H1 (cell line): ENCODE data around the gene TERB2. TPM values are rescaled to one million over a fixed set of nuclear protein-coding genes. Genes with fewer than 3 reads are reported as not detected.

Experiments
- CTCF ChIA-PET: fragments of 300-600 bp; sonication (Branson Sonifier 250); formaldehyde crosslinking; loops from one replicate; lab custom pipeline; 2021; ENCODE audit not compliant: partially characterized antibody; lab: Charles Lee
- POLR2A ChIA-PET: fragments of 300-600 bp; sonication (Branson Sonifier 250); formaldehyde crosslinking; loops from one replicate; lab custom pipeline; 2021; ENCODE audit warnings: inconsistent platforms; ENCODE audit not compliant: partially characterized antibody; lab: Charles Lee
- DNase-seq, 2 experiments: peaks; one replicate each; pipeline versions ENCODE4 v3.0.0 to v3.0.0-alpha.2; 2010 to 2022; ENCODE audit warnings: low spot score in 2 of 2, low read depth in 1 of 2, mixed read lengths in 1 of 2
- FAIRE-seq: peaks from 2 replicates; lab custom pipeline; 2011; peaks lifted over from hg19 to GRCh38; lab: Jason Lieb, UNC
- H2AFZ ChIP-seq: 2 replicates; pipeline ENCODE4 v1.8.1; 2012; ENCODE audit warnings: low read length, inconsistent platforms
- H2AK5ac ChIP-seq: 2 replicates; pipeline ENCODE4 v1.6.1; 2013; ENCODE audit warnings: low read depth, low read length
- H2BK120ac ChIP-seq: replicated peaks from 2 replicates; pipeline ENCODE3; 2013; ENCODE audit warnings: low read depth, low read length, inconsistent platforms
- H2BK12ac ChIP-seq: 2 replicates; pipeline ENCODE4 v1.6.1; 2013; ENCODE audit warnings: low read depth, low read length
- H2BK15ac ChIP-seq: 2 replicates; pipeline ENCODE4 v1.6.1; 2013; ENCODE audit warnings: low read length
- H2BK20ac ChIP-seq: 2 replicates; pipeline ENCODE4 v1.6.1; 2013; ENCODE audit warnings: low read length
- H2BK5ac ChIP-seq: 2 replicates; pipeline ENCODE4 v1.6.1; 2013; ENCODE audit warnings: low read depth, low read length
- H3K14ac ChIP-seq: 2 replicates; pipeline ENCODE4 v1.6.1; 2013; ENCODE audit warnings: inconsistent platforms; ENCODE audit not compliant: insufficient read length
- H3K18ac ChIP-seq: 2 replicates; pipeline ENCODE4 v1.6.1; 2013; ENCODE audit warnings: low read length; ENCODE audit errors: extremely low read depth
- H3K23ac ChIP-seq: 2 replicates; pipeline ENCODE4 v1.6.1; 2013; ENCODE audit warnings: inconsistent platforms; ENCODE audit not compliant: insufficient read length
- H3K23me2 ChIP-seq: 2 replicates; pipeline ENCODE4 v1.6.1; 2013; ENCODE audit warnings: low read depth, low read length
- H3K27ac ChIP-seq: 2 replicates; pipeline ENCODE4 v1.6.1; 2011; ENCODE audit warnings: low read depth, low read length, inconsistent platforms
- H3K27me3 ChIP-seq, 4 experiments: replicated peaks in 1 of 4; 1 replicate in 1 of 4; 2 replicates in 3 of 4; pipeline versions ENCODE4 v1.6.1 to v1.8.1; 2011 to 2013; ENCODE audit warnings: low read length in 3 of 4, mild to moderate bottlenecking in 3 of 4, inconsistent platforms in 2 of 4, mixed read lengths in 2 of 4, moderate library complexity in 1 of 4; ENCODE audit not compliant: control insufficient read depth in 3 of 4, insufficient read depth in 3 of 4; ENCODE audit errors: extremely low read depth in 1 of 4
- H3K36me3 ChIP-seq, 4 experiments: 2 replicates each; pipeline versions ENCODE4 v1.6.1 to v1.8.1; 2011 to 2013; ENCODE audit warnings: mild to moderate bottlenecking in 4 of 4, low read length in 3 of 4, moderate library complexity in 2 of 4, control low read depth in 1 of 4, inconsistent platforms in 1 of 4; ENCODE audit not compliant: insufficient read depth in 4 of 4, control insufficient read depth in 2 of 4
- H3K4ac ChIP-seq: replicated peaks from 2 replicates; pipeline ENCODE3; 2013; ENCODE audit warnings: low read length, low read depth, mixed read lengths, inconsistent platforms; ENCODE audit not compliant: insufficient read length
- H3K4me1 ChIP-seq, 4 experiments: replicated peaks in 1 of 4; 1 replicate in 1 of 4; 2 replicates in 3 of 4; pipeline versions ENCODE4 v1.6.1 to v1.8.1; 2011 to 2013; ENCODE audit warnings: low read length in 3 of 4, inconsistent platforms in 2 of 4, mixed read lengths in 1 of 4; ENCODE audit not compliant: insufficient read depth in 4 of 4, control insufficient read depth in 3 of 4
- H3K4me2 ChIP-seq, 2 experiments: 2 replicates each; pipeline versions ENCODE4 v1.6.1 to v1.8.1; 2011 to 2013; ENCODE audit warnings: low read depth in 2 of 2, low read length in 2 of 2, control low read depth in 1 of 2, inconsistent platforms in 1 of 2, mild to moderate bottlenecking in 1 of 2; ENCODE audit not compliant: insufficient read depth in 1 of 2
- H3K4me3 ChIP-seq, 4 experiments: fragments of 200-600, 300-600 bp in 1 of 4; sonication (generic), shearing (Covaris generic), sonication (Bioruptor Twin) in 1 of 4; 2 replicates each; pipeline versions ENCODE4 v1.5.1 to v1.8.1; 2011 to 2016; ENCODE audit warnings: low read length in 4 of 4, low read depth in 3 of 4, control low read depth in 2 of 4, inconsistent platforms in 2 of 4, mild to moderate bottlenecking in 2 of 4, mixed read lengths in 1 of 4, moderate library complexity in 1 of 4; ENCODE audit not compliant: insufficient read depth in 2 of 4; ENCODE audit errors: extremely low read depth in 1 of 4
- H3K56ac ChIP-seq: replicated peaks from 2 replicates; pipeline ENCODE3; 2013; ENCODE audit warnings: low read depth, mild to moderate bottlenecking, mixed read lengths, low read length, inconsistent platforms; ENCODE audit not compliant: insufficient read length
- H3K79me1 ChIP-seq: 2 replicates; pipeline ENCODE4 v1.6.1; 2013; ENCODE audit warnings: low read depth, low read length, control low read depth
- H3K79me2 ChIP-seq, 2 experiments: 2 replicates each; pipeline versions ENCODE4 v1.6.1 to v1.8.1; 2012 to 2013; ENCODE audit warnings: low read length in 2 of 2, mild to moderate bottlenecking in 2 of 2, inconsistent platforms in 1 of 2; ENCODE audit not compliant: insufficient read depth in 2 of 2, control insufficient read depth in 1 of 2
- H3K9ac ChIP-seq, 4 experiments: replicated peaks in 1 of 4; 1 replicate in 1 of 4; 2 replicates in 3 of 4; pipeline versions ENCODE4 v1.6.1 to v1.8.1; 2011 to 2013; ENCODE audit warnings: low read depth in 3 of 4, low read length in 3 of 4, control low read depth in 2 of 4, mild to moderate bottlenecking in 2 of 4, moderate library complexity in 2 of 4, inconsistent platforms in 1 of 4; ENCODE audit errors: extremely low read depth in 1 of 4
- H3K9me3 ChIP-seq, 2 experiments: 2 replicates each; pipeline versions ENCODE4 v1.6.1 to v1.8.1; 2012 to 2013; ENCODE audit warnings: mild to moderate bottlenecking in 2 of 2, moderate library complexity in 2 of 2, control low read depth in 1 of 2, inconsistent platforms in 1 of 2, low read depth in 1 of 2, low read length in 1 of 2, mixed read lengths in 1 of 2; ENCODE audit not compliant: insufficient read depth in 2 of 2
- H4K20me1 ChIP-seq, 2 experiments: replicated peaks in 1 of 2; 2 replicates each; pipeline versions ENCODE3 to v1.8.1; 2011 to 2013; ENCODE audit warnings: inconsistent platforms in 2 of 2, low read length in 2 of 2, mild to moderate bottlenecking in 1 of 2; ENCODE audit not compliant: insufficient read depth in 2 of 2, control insufficient read depth in 1 of 2
- H4K5ac ChIP-seq: 2 replicates; pipeline ENCODE4 v1.6.1; 2013; ENCODE audit warnings: low read length, low read depth, mixed read lengths, inconsistent platforms; ENCODE audit not compliant: insufficient read length
- H4K8ac ChIP-seq: 2 replicates; pipeline ENCODE4 v1.8.0; 2013; ENCODE audit warnings: mild to moderate bottlenecking, moderate library complexity, low read length, inconsistent platforms; ENCODE audit not compliant: insufficient read depth; ENCODE audit errors: extremely low read depth
- H4K91ac ChIP-seq: replicated peaks from 2 replicates; pipeline ENCODE3; 2013; ENCODE audit warnings: low read length, mixed read lengths, inconsistent platforms; ENCODE audit not compliant: insufficient read length
- EGR1 ChIP-seq: IDR thresholded peaks from 2 replicates; pipeline ENCODE4 v1.6.1; 2011; ENCODE audit warnings: low read depth, low read length, borderline replicate concordance
- EP300 ChIP-seq, 2 experiments: IDR thresholded peaks; 1 replicate in 1 of 2; 2 replicates in 1 of 2; pipeline ENCODE4 v1.6.1; 2011 to 2012; ENCODE audit warnings: low read depth in 2 of 2, low read length in 2 of 2, mild to moderate bottlenecking in 2 of 2, borderline replicate concordance in 1 of 2, inconsistent platforms in 1 of 2, moderate library complexity in 1 of 2
- HDAC2 ChIP-seq, 2 experiments: fragments of 300-600 bp in 1 of 2; sonication (generic) in 1 of 2; IDR thresholded peaks; 2 replicates each; pipeline ENCODE4 v1.6.1; 2011 to 2012; ENCODE audit warnings: low read depth in 2 of 2, low read length in 2 of 2, mild to moderate bottlenecking in 2 of 2, moderate library complexity in 2 of 2, borderline replicate concordance in 1 of 2, inconsistent platforms in 1 of 2
- SIX5 ChIP-seq: IDR thresholded peaks from 2 replicates; pipeline ENCODE4 v1.6.1; 2011; ENCODE audit warnings: mild to moderate bottlenecking, low read depth, low read length
- SP2 ChIP-seq: IDR thresholded peaks from 2 replicates; pipeline ENCODE4 v1.6.1; 2012; ENCODE audit warnings: mild to moderate bottlenecking, low read length, inconsistent platforms
- TEAD4 ChIP-seq: IDR thresholded peaks from 2 replicates; pipeline ENCODE4 v1.6.1; 2012; ENCODE audit warnings: low read depth, low read length, inconsistent platforms, mixed read lengths
- WGBS, 2 experiments: shearing (Covaris generic) in 1 of 2; methylation state at CpG; one replicate each; pipeline versions ENCODE4 v1.1.6 to v1.1.7; 2013 to 2015; ENCODE audit warnings: low lambda C conversion rate in 2 of 2, mixed read lengths in 2 of 2, inconsistent platforms in 1 of 2, low coverage in 1 of 2, missing lambda C conversion rate in 1 of 2; ENCODE audit not compliant: insufficient replicate concordance in 2 of 2, insufficient coverage in 1 of 2, insufficient read length in 1 of 2; ENCODE audit errors: extremely low coverage in 1 of 2, missing lambda C conversion rate in 1 of 2; 5-methylcytosine and 5-hydroxymethylcytosine counted together
- polyA plus RNA-seq, 7 experiments: library from polyadenylated mRNA; depleted of rRNA in 3 of 7; stranded (reverse) in 5 of 7; unstranded in 2 of 7; fragments of >200 nt in 5 of 7; fragments of 200-250 nt in 2 of 7; gene quantifications; 1 replicate in 5 of 7; 2 replicates in 1 of 7; 4 replicates in 1 of 7; pipeline versions ENCODE4 v1.2.1 to v1.2.3, GENCODE V29; 2011 to 2013; ENCODE audit warnings: missing spikeins in 2 of 7, mixed read lengths in 2 of 7
- total RNA-seq: library from RNA; stranded (reverse); fragmentation: NEBNext Ultra II Directional; extraction: Animal tissue kit (Norgen Biotek cat#: 25700); gene quantifications from 2 replicates; pipeline ENCODE4 v1.2.1, GENCODE V29; 2021
- TF ChIP-seq, protein P1 (sequence below): IDR thresholded peaks from 2 replicates; pipeline ENCODE4 v1.6.1; 2011; ENCODE audit warnings: low read length, improper control_type of control experiment

TERB2 gene
- total and polyA plus RNA-seq, 2 of the 8 experiments (the other 6 are each of a cell fraction or from before 2014, with no cell fraction given) = not detected

DNA sequence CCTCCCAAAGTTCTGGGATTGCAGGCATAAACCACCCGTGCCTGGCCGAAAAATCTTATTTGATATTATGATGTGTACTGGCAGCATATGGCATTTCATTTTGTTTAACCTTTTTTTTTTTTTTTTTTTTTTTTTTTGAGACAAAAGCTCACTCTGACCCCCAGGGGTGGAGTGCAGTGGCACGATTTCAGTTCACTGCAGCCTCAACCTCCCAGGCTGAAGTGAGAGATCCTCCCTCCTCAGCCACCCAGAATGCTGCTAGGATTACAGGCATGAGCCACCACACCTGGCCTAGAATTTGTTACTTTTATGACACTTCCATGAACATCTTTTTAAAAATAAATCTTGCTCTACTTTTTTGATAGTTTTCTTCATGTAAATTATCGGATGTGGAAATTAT lies 12.0 kb downstream of the TERB2 start:
- ChIA-PET CTCF (interaction anchor here (0.6 to 1.8 kb wide), 7 partner anchors 11 to 156 kb away, joined by 3 to 21 read pairs (median 4); partner anchors contain the start of genes DUOX2 and DUOXA2), POLR2A (no interaction called here)
- no peaks in the 10 kb centered on the region for H3K36me3 ChIP-seq
- H3K79me2 ChIP-seq = no peaks in the 10 kb centered on the region
- no peak overlapping the region for H2BK15ac ChIP-seq
- H3K56ac ChIP-seq = no peak overlapping the region
- no peak overlapping the region for H3K4ac ChIP-seq
- no peak overlapping the region for H3K9ac ChIP-seq
- H3K14ac ChIP-seq = no peak overlapping the region
- DNase-seq (no peak), FAIRE-seq (no peak)
- no peak overlapping the region for H2AFZ ChIP-seq
- no peaks in the 10 kb centered on the region for H4K20me1 ChIP-seq
- no peak overlapping the region for H4K91ac ChIP-seq
- no peak overlapping the region for H3K4me3 ChIP-seq
- H3K27ac ChIP-seq = no peak overlapping the region
- H3K4me1 ChIP-seq = no peaks in the 10 kb centered on the region
- H4K5ac ChIP-seq = no peak overlapping the region
- no peak overlapping the region for H4K8ac ChIP-seq
- H3K79me1 ChIP-seq = no peaks in the 10 kb centered on the region
- no peak overlapping the region for H2BK12ac ChIP-seq
- no peak overlapping the region for H2BK5ac ChIP-seq
- no peak overlapping the region for H3K18ac ChIP-seq
- no peak overlapping the region for H3K23ac ChIP-seq
- no peaks in the 10 kb centered on the region for H3K23me2 ChIP-seq
- H3K4me2 ChIP-seq = no peak overlapping the region
- H2AK5ac ChIP-seq = no peak overlapping the region
- 91% methylated on average over 3 of the region's 4 CpGs; no CpG with 5 or more reads in 1 of the 2 experiments for WGBS, 2 experiments
- no peaks in the 10 kb centered on the region for H3K9me3 ChIP-seq
- TF ChIP-seq TEAD4 = no peak
- TF ChIP-seq HDAC2 (IDR thresholded peaks at IDR 0.05; ENCODE audit: borderline replicate concordance in 1 of 2, low read depth in 2 of 2, low read length in 2 of 2) = no peak
- TF ChIP-seq SIX5 = no peak
- no peak for TF ChIP-seq EGR1
- TF ChIP-seq, protein P1, sequence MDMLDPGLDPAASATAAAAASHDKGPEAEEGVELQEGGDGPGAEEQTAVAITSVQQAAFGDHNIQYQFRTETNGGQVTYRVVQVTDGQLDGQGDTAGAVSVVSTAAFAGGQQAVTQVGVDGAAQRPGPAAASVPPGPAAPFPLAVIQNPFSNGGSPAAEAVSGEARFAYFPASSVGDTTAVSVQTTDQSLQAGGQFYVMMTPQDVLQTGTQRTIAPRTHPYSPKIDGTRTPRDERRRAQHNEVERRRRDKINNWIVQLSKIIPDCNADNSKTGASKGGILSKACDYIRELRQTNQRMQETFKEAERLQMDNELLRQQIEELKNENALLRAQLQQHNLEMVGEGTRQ = no peak
- no peak for TF ChIP-seq EP300 (IDR thresholded peaks at IDR 0.05; ENCODE audit: borderline replicate concordance in 1 of 2, low read depth in 2 of 2, low read length in 2 of 2)
- TF ChIP-seq SP2 = no peak
- no peaks in the 10 kb centered on the region for H3K27me3 ChIP-seq
- H2BK20ac ChIP-seq = no peak overlapping the region
- H2BK120ac ChIP-seq = no peak overlapping the region
